ENCODE data around the gene SLC2A6.

The SLC2A6 gene

GRCh38 chr9:133515615-133516255, 36.8 kb upstream of the SLC2A6 start:
- no peak for DNase-seq (ENCODE audit: low read depth in 2 of 2)

GRCh38 chr9:133515240-133515610, 36.3 kb upstream of the SLC2A6 start:
- DNase-seq (ENCODE audit: low read depth in 2 of 2), result no peak

- DNase-seq (ENCODE audit: low read depth in 2 of 2), result no peak
These were observed 35.8 kb upstream of the SLC2A6 start for GRCh38 chr9:133514460-133515239.

GRCh38 chr9:133513214-133514100, 34.6 kb upstream of the SLC2A6 start:
- no peak for DNase-seq (ENCODE audit: low read depth in 2 of 2)

GRCh38 chr9:133512253-133513213, 33.6 kb upstream of the SLC2A6 start:
- DNase-seq (ENCODE audit: low read depth in 2 of 2), result no peak

GRCh38 chr9:133511607-133512006, 32.7 kb upstream of the SLC2A6 start:
- no peak for DNase-seq (ENCODE audit: low read depth in 2 of 2)

- DNase-seq (ENCODE audit: low read depth in 2 of 2), result no peak
These were observed 32.1 kb upstream of the SLC2A6 start for GRCh38 chr9:133510926-133511505.

GRCh38 chr9:133509179-133510083, 30.5 kb upstream of the SLC2A6 start:
- DNase-seq (ENCODE audit: low read depth in 2 of 2), result no peak

- no peak for DNase-seq (ENCODE audit: low read depth in 2 of 2)
These were observed 29.1 kb upstream of the SLC2A6 start for GRCh38 chr9:133508046-133508445.

GRCh38 chr9:133507246-133507965, 28.5 kb upstream of the SLC2A6 start:
- DNase-seq (ENCODE audit: low read depth in 2 of 2), result no peak

GRCh38 chr9:133506653-133507038, 27.7 kb upstream of the SLC2A6 start:
- DNase-seq (ENCODE audit: low read depth in 2 of 2), result no peak

- no peak for DNase-seq (ENCODE audit: low read depth in 2 of 2)
These were observed 27.2 kb upstream of the SLC2A6 start for GRCh38 chr9:133505901-133506652.

GRCh38 chr9:133505186-133505830, 26.4 kb upstream of the SLC2A6 start:
- no peak for DNase-seq (ENCODE audit: low read depth in 2 of 2)

- DNase-seq (ENCODE audit: low read depth in 2 of 2), result no peak
These were observed 23.2 kb upstream of the SLC2A6 start for GRCh38 chr9:133502112-133502511.

- DNase-seq (ENCODE audit: low read depth in 2 of 2), result no peak
These were observed 21.0 kb upstream of the SLC2A6 start for GRCh38 chr9:133499892-133500270.

- DNase-seq (ENCODE audit: low read depth in 2 of 2), result no peak
These were observed 20.4 kb upstream of the SLC2A6 start for GRCh38 chr9:133499132-133499891.
